Gastroesophageal sphincter (tissue), 3 donors: ENCODE results near the gene MORN5.

Experiments
- EP300 ChIP-seq: sonication (generic); formaldehyde crosslinking; IDR thresholded peaks from one replicate; pipeline ENCODE4 v1.6.1; 2017; ENCODE audit warnings: antibody characterized with exemption, mild to moderate bottlenecking
- POLR2AphosphoS5 ChIP-seq: sonication (generic); formaldehyde crosslinking; IDR thresholded peaks from one replicate; pipeline ENCODE4 v1.6.1; 2017; ENCODE audit warnings: antibody characterized with exemption
- TF ChIP-seq, protein P1 (sequence below), 4 experiments: fragments of 200-600 bp in 2 of 4; fragments of 450-650 bp in 2 of 4; sonication (generic) in 1 of 4; IDR thresholded peaks; one replicate each; pipeline ENCODE4 v1.5.1; 2017 to 2019; ENCODE audit warnings: antibody characterized with exemption in 4 of 4, mild to moderate bottlenecking in 2 of 4, moderate library complexity in 2 of 4

- TF ChIP-seq, protein P1, sequence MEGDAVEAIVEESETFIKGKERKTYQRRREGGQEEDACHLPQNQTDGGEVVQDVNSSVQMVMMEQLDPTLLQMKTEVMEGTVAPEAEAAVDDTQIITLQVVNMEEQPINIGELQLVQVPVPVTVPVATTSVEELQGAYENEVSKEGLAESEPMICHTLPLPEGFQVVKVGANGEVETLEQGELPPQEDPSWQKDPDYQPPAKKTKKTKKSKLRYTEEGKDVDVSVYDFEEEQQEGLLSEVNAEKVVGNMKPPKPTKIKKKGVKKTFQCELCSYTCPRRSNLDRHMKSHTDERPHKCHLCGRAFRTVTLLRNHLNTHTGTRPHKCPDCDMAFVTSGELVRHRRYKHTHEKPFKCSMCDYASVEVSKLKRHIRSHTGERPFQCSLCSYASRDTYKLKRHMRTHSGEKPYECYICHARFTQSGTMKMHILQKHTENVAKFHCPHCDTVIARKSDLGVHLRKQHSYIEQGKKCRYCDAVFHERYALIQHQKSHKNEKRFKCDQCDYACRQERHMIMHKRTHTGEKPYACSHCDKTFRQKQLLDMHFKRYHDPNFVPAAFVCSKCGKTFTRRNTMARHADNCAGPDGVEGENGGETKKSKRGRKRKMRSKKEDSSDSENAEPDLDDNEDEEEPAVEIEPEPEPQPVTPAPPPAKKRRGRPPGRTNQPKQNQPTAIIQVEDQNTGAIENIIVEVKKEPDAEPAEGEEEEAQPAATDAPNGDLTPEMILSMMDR (IDR thresholded peaks at IDR 0.05), result no peak
- TF ChIP-seq EP300, result no peak
- TF ChIP-seq POLR2AphosphoS5, result no peak
Measured at GRCh38 chr9:122132539-122132938, 27.2 kb upstream of the MORN5 start.
